Right atrium auricular region (tissue), 2 donors: ENCODE data around the gene INPP5B. TPM values are rescaled to one million over a fixed set of nuclear protein-coding genes. Genes with fewer than 3 reads are reported as not detected.

Experiments
- DNase-seq: peaks from one replicate; pipeline ENCODE4 v3.0.0-alpha.2; 2019; ENCODE audit warnings: low spot score
- H3K27ac ChIP-seq, 2 donors: fragments of 200-600 bp; sonication (generic); 1 replicate in 1 of 2; 2 replicates in 1 of 2; pipeline ENCODE4 v1.5.1; 2016 to 2019
- H3K27me3 ChIP-seq, 2 donors: fragments of 200-600 bp; sonication (generic); one replicate each; pipeline versions ENCODE4 v1.5.1 to v1.6.0; 2017 to 2019
- H3K36me3 ChIP-seq: fragments of 200-600 bp; sonication (generic); one replicate; pipeline ENCODE4 v1.5.1; 2016
- H3K4me1 ChIP-seq, 2 donors: fragments of 200-600 bp; sonication (generic); one replicate each; pipeline versions ENCODE4 v1.5.1 to v1.6.0; 2017 to 2019
- H3K4me3 ChIP-seq, 2 donors: fragments of 200-600 bp; sonication (generic); 1 replicate in 1 of 2; 2 replicates in 1 of 2; pipeline ENCODE4 v1.5.1; 2017 to 2019; ENCODE audit warnings: mild to moderate bottlenecking in 1 of 2, moderate library complexity in 1 of 2
- H3K9me3 ChIP-seq, 2 donors: fragments of 200-600 bp; sonication (generic); one replicate each; pipeline ENCODE4 v1.5.1; 2019
- total RNA-seq, 2 donors: library from RNA; depleted of rRNA; stranded (reverse); fragments of >200 nt; gene quantifications; one replicate each; pipeline ENCODE4 v1.1.0, GENCODE V29; 2016
- TF ChIP-seq, protein P1 (sequence below), 2 donors: fragments of 200-600 bp; sonication (generic); IDR thresholded peaks; one replicate each; pipeline ENCODE4 v1.5.1; 2019; ENCODE audit warnings: antibody characterized with exemption in 2 of 2

The INPP5B gene
- total RNA-seq = 10 to 100 TPM; 13.2 to 16.7 TPM

DNA sequence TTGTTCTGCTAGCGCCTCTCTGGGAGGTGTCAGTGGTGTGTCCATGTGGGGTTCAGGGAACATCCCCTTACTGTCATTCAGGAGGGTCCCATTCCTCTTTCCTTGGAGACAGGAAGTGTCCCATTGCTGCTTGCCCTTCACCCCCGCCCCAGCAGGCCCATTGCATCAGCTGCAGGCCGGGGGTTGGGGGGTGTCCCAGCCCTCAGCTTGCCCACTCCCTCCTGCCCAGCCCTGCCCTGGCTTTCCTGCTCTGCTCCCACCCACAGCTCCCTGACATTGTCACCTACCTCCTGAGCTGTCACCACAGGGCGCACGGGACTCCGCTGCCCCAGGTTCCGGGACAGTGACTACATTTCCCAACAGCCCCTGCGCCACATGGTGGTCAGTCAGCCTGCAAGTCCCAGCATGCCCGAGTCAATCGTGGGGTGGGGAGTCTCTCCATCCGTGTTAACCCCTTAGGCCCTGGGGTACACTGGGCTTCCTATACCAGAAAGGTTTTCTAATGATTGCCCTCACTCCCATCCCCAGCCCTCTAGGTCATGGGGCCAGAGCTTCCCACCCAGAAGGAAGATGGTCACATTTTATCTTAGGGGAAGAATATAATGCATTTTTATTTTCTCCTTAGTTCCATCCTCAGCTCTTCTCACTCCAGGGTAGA, at the start of gene INPP5B:
INPP5B (minus strand) TSS at position 351 of the 658 bp plus-strand sequence. CDS start 745 bp downstream, outside the sequence.
- no peaks in the 10 kb centered on the region for H3K27me3 ChIP-seq
- H3K4me3 ChIP-seq = peak within 1 kb of the TSS; percentile 76 to 87
- peak; percentile 95 for DNase-seq

DNA sequence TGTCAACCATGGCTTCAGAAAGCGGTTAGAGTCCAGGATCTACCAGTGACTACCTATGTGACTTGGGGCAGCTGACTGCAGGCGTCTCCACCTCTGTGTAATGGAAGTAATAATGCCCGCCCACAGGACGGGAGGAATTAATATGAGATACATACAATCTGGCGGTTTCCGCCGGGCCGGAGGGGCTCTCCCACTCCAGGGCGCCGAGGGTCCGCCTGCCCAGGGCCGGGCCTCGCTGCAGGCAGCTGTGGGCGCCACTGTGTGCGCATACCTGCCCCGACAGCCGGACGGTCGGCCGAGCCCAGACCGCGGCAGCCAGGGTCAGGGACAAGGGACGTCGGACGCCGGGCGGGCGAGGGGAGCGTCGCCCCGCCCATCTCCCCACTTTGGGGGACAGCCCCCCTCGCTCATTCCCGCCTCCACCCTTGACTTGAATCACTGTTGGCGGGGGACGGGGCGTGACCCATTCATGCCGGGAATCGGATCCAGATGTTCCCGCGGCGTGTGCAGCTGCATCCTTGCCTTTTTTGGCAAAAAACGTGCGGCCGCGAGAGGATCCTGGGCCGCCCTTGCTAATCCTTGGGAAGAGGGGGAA, 49.0 kb upstream of the INPP5B start:
- H3K27me3 ChIP-seq = no peaks in the 10 kb centered on the region
- TF ChIP-seq, protein P1, sequence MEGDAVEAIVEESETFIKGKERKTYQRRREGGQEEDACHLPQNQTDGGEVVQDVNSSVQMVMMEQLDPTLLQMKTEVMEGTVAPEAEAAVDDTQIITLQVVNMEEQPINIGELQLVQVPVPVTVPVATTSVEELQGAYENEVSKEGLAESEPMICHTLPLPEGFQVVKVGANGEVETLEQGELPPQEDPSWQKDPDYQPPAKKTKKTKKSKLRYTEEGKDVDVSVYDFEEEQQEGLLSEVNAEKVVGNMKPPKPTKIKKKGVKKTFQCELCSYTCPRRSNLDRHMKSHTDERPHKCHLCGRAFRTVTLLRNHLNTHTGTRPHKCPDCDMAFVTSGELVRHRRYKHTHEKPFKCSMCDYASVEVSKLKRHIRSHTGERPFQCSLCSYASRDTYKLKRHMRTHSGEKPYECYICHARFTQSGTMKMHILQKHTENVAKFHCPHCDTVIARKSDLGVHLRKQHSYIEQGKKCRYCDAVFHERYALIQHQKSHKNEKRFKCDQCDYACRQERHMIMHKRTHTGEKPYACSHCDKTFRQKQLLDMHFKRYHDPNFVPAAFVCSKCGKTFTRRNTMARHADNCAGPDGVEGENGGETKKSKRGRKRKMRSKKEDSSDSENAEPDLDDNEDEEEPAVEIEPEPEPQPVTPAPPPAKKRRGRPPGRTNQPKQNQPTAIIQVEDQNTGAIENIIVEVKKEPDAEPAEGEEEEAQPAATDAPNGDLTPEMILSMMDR (IDR thresholded peaks at IDR 0.05) = no peak
- DNase-seq = peak; percentile 87
- H3K4me3 ChIP-seq = peak overlapping the region; percentile 32 to 59
- H3K36me3 ChIP-seq = peaks cover 7% of the 10 kb centered on the region
- no peaks in the 10 kb centered on the region for H3K9me3 ChIP-seq
- peak overlapping the region; percentile 59 to 77 for H3K27ac ChIP-seq
- H3K4me1 ChIP-seq = peaks cover 0 to 53% of the 10 kb centered on the region in 2 donors

More for the DNA sequence above, at the start of gene INPP5B:
- TF ChIP-seq, protein P1 (IDR thresholded peaks at IDR 0.05) = peak in 1 of 2 donors; percentile 30
- H3K36me3 ChIP-seq = peaks cover 32% of the 10 kb centered on the region
- H3K9me3 ChIP-seq = no peaks in the 10 kb centered on the region
- peak within 1 kb of the TSS; percentile 96 to 97 for H3K27ac ChIP-seq
- H3K4me1 ChIP-seq = peaks cover 0 to 23% of the 10 kb centered on the region in 2 donors

DNA sequence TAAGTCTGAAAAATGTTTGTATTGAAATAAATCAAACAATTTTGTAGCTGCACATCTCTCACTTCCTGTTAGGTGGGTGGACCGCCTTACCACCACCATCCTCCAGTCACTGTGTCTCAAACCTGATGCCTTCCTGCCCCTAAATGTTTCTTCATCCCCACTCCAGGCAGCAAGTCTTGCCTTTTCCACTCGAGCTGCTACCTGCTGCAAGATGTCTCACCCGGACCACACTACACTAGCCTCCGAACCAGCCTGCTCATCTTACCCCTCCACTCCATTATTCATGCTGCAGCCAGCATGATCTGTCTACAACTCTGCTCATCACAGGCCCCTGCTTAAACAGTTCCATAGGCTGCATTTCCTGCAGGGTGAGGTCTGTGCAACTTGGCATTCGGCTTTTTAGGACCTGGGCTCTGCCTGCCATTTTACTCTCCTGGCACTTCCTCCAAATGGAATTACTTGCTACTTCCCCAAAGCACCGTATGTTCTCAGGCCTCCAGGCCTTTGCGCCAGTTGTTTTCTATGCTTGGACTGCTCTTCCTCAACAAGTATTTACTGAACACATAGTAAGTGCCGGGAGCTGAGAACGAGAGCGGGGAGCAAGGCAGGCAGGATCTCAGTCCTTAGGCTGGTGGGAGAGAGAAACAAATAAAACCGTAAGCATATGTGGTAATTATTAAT, 48.2 kb upstream of the INPP5B start:
- Histone ChIP-seq H3K36me3 (peaks cover 7% of the 10 kb centered on the region), H3K4me1 (peaks cover 0 to 45% of the 10 kb centered on the region in 2 donors), H3K4me3 (peak overlapping the region in 1 of 2 donors; percentile 59), H3K9me3 (no peaks in the 10 kb centered on the region), H3K27ac (peak overlapping the region; percentile 59 to 77), H3K27me3 (no peaks in the 10 kb centered on the region)
- TF ChIP-seq, protein P1 (IDR thresholded peaks at IDR 0.05) = no peak
- DNase-seq = no peak

DNA sequence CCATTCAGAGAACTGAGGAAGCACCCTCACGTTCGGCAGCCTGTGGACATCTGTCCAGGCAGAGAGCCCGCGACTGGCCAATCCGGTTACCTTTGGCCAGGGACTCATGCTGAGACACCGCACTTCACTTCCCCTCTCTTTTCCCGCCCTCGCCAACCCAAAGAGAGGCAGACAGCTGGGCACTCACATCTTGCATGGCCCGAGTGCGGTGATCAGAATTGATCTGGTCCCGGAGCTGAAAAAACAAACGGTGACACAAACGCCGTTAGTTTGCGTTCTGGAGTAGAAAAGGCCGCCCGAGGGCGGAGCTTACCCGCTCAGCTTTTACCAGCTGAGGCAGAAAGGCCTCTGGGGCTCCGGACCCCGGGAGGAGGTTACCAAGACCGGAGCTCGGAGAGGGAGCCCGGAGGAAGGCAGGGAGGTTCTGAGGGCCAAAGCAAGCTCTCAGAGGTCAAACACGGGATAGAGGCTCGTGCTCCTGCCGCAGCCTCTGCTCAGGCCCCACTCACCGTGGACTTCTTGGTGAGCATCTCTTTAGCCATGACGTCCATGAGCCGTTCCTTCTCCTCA, 42.6 kb upstream of the INPP5B start:
- Histone ChIP-seq H3K36me3 (peaks cover 39% of the 10 kb centered on the region), H3K27ac (peak overlapping the region; percentile 61 to 80)
- no peak for DNase-seq

DNA sequence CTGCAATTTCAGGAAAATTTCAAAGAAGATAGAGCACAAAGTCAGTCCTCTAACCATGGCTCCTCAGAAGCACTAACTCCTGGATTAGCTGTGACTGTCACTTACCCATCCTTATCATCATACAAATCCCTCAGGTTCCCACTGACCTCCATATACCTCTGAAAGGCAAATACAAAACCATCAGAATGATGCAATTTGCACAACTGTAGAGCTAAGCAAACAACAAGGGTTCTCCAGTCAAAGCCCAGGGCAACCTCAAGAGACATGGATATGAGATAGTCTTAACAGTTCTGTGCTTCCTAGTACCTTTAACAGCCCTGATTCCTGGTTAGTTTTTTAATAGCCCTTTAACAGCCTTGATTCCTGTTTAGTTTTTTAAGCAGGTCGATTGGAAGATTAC, 40.8 kb upstream of the INPP5B start:
- TF ChIP-seq, protein P1 (IDR thresholded peaks at IDR 0.05) = no peak
- Histone ChIP-seq H3K36me3 (peaks cover 57% of the 10 kb centered on the region), H3K27ac (no peak overlapping the region), H3K9me3 (no peaks in the 10 kb centered on the region), H3K27me3 (no peaks in the 10 kb centered on the region), H3K4me3 (no peak overlapping the region), H3K4me1 (peaks cover 0 to 11% of the 10 kb centered on the region in 2 donors)
- DNase-seq = no peak

More for the DNA sequence above, 42.6 kb upstream of the INPP5B start:
- TF ChIP-seq, protein P1 (IDR thresholded peaks at IDR 0.05) = no peak
- Histone ChIP-seq H3K4me1 (peaks cover 0 to 11% of the 10 kb centered on the region in 2 donors), H3K9me3 (no peaks in the 10 kb centered on the region), H3K27me3 (no peaks in the 10 kb centered on the region), H3K4me3 (peak overlapping the region; percentile 90 to 91)
